Breast epithelium (tissue), 3 donors: ENCODE data around the gene FOXC2.

Experiments used
- CTCF ChIP-seq, 3 donors: fragments of 450-650 bp; IDR thresholded peaks; one replicate each; pipeline ENCODE4 v1.5.1; 2016 to 2017; ENCODE audit warnings: antibody characterized with exemption in 3 of 3, mild to moderate bottlenecking in 3 of 3, moderate library complexity in 3 of 3
- POLR2A ChIP-seq: fragments of 450-650 bp; IDR thresholded peaks from one replicate; pipeline ENCODE4 v1.6.1; 2016; ENCODE audit warnings: antibody characterized with exemption, mild to moderate bottlenecking, moderate library complexity
- POLR2AphosphoS5 ChIP-seq, 3 donors: sonication (generic); formaldehyde crosslinking; IDR thresholded peaks; one replicate each; pipeline ENCODE4 v1.6.1; 2017; ENCODE audit warnings: antibody characterized with exemption in 3 of 3

DNA sequence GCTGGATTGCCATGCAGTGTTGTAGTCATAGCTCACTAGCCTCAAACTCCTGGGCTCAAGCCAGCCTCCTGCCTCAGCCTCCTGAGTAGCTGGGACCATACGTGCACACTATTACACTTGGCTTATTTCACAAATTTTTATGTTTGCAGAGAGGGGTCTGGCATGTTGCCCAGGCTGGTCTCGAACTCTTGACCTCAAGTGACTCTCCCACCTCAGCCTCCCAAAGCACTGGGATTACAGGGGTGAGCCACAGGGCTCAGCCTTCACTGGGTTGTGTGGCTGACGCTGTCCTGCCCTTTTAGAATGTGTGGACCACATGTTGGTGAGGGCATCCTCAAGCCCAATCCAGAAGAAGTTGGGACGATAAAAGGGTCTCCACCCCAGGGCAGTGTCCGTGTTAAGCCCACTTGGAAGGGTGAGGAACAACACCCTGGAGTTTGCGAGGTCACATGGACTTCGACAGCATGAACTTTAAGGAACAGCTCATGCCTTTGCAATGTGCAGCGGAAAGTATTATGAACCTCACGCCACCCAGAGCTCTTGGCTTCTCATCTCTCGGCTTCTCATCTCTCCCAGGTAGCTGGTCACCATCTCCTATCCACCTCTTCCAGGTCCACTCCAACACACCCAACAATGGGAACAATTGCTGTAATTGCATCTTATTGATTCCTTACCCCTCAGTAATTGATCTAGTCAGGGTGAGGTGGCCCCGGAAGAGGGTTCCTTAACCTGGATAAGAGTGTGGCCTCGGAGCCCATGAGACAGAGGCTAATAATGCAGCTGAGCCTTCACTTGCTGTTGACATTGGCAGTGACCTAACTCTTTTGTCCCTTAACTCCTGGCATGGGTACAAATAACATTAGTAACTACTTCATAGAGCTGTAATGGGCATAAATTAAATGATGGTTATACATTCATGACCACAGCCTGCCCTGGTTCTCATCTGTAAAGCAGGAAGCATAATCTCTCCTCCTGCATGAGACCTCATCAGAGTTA, 18.4 kb downstream of the FOXC2 start:
- TF ChIP-seq CTCF (IDR thresholded peaks at IDR 0.05): no peak
- TF ChIP-seq POLR2A: no peak
- TF ChIP-seq POLR2AphosphoS5 (IDR thresholded peaks at IDR 0.05): no peak
